HFFc6 (cell line): ENCODE data around the gene DISC1. TPM values are rescaled to one million over a fixed set of nuclear protein-coding genes. Genes with fewer than 3 reads are reported as not detected.

Experiments
- DNase-seq: peaks from one replicate; pipeline ENCODE4 v3.0.0-alpha.2; 2018
- H3K27ac Mint-ChIP-seq: 2 replicates; pipeline ENCODE4 v1.8.0; 2020; ENCODE audit warnings: mild to moderate bottlenecking, mixed read lengths
- H3K27me3 Mint-ChIP-seq: 2 replicates; pipeline ENCODE4 v1.8.0; 2021; ENCODE audit warnings: mild to moderate bottlenecking, moderate library complexity, mixed read lengths; ENCODE audit not compliant: insufficient read depth
- H3K36me3 Mint-ChIP-seq: 2 replicates; pipeline ENCODE4 v1.8.0; 2021; ENCODE audit warnings: low read depth, mixed read lengths
- H3K4me1 Mint-ChIP-seq: 2 replicates; pipeline ENCODE4 v1.8.0; 2020; ENCODE audit warnings: low read depth, mixed read lengths
- H3K4me3 Mint-ChIP-seq: 2 replicates; pipeline ENCODE4 v1.8.0; 2020; ENCODE audit warnings: mild to moderate bottlenecking, moderate library complexity, mixed read lengths
- H3K9me3 Mint-ChIP-seq: 2 replicates; pipeline ENCODE4 v1.8.0; 2020; ENCODE audit warnings: mild to moderate bottlenecking, mixed read lengths
- total RNA-seq, 6 experiments: library from RNA; stranded (reverse); fragmentation: NEBNext Ultra II Directional; extraction: Animal tissue kit (Norgen Biotek cat#: 25700); gene quantifications; 2 replicates in 1 of 6; 3 replicates in 5 of 6; pipeline ENCODE4 v1.2.3, GENCODE V29; 2021
- TF ChIP-seq, protein P1 (sequence below): fragments of 200-600 bp; sonication (generic); IDR thresholded peaks from 2 replicates; pipeline ENCODE4 v1.5.0; 2021; ENCODE audit warnings: antibody characterized with exemption, mild to moderate bottlenecking

DISC1 gene
- total RNA-seq, 6 experiments from 2014 or later = 1.3 to 4.3 (median 1.9) TPM

DNA sequence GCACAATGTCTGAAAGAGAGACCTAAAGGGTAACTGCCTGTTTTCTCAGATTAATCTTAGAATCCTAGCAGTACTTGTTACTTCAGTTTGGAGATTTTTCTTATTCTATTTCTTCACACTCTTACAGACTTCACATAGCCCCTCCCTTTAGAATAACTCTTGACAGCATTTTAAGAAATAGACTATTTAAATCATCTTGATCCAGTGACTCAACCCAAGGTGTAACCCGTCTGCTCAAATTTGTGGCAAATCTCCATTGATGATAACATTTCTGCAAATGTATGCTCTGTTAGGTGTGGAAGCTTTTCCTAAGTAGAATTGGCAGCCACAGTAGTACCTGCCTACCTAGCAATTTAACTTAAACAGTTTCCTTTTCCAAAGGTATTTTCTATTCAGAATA, 391.2 kb downstream of the DISC1 start:
- H3K4me1 Mint-ChIP-seq = peaks cover 6% of the 10 kb centered on the region; the same call in 1 of the 2 replicates
- no peak overlapping the region for H3K27ac Mint-ChIP-seq
- H3K27me3 Mint-ChIP-seq = 0 out of 2 replicates have a peak, but pooled peaks cover 2% of the 10 kb centered on the region
- H3K4me3 Mint-ChIP-seq = no peak overlapping the region
- H3K36me3 Mint-ChIP-seq = peaks cover 6% of the 10 kb centered on the region; the same call in 1 of the 2 replicates
- TF ChIP-seq, protein P1, sequence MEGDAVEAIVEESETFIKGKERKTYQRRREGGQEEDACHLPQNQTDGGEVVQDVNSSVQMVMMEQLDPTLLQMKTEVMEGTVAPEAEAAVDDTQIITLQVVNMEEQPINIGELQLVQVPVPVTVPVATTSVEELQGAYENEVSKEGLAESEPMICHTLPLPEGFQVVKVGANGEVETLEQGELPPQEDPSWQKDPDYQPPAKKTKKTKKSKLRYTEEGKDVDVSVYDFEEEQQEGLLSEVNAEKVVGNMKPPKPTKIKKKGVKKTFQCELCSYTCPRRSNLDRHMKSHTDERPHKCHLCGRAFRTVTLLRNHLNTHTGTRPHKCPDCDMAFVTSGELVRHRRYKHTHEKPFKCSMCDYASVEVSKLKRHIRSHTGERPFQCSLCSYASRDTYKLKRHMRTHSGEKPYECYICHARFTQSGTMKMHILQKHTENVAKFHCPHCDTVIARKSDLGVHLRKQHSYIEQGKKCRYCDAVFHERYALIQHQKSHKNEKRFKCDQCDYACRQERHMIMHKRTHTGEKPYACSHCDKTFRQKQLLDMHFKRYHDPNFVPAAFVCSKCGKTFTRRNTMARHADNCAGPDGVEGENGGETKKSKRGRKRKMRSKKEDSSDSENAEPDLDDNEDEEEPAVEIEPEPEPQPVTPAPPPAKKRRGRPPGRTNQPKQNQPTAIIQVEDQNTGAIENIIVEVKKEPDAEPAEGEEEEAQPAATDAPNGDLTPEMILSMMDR = no peak
- no peaks in the 10 kb centered on the region; the same call in 1 of the 2 replicates for H3K9me3 Mint-ChIP-seq
- no peak for DNase-seq

DNA sequence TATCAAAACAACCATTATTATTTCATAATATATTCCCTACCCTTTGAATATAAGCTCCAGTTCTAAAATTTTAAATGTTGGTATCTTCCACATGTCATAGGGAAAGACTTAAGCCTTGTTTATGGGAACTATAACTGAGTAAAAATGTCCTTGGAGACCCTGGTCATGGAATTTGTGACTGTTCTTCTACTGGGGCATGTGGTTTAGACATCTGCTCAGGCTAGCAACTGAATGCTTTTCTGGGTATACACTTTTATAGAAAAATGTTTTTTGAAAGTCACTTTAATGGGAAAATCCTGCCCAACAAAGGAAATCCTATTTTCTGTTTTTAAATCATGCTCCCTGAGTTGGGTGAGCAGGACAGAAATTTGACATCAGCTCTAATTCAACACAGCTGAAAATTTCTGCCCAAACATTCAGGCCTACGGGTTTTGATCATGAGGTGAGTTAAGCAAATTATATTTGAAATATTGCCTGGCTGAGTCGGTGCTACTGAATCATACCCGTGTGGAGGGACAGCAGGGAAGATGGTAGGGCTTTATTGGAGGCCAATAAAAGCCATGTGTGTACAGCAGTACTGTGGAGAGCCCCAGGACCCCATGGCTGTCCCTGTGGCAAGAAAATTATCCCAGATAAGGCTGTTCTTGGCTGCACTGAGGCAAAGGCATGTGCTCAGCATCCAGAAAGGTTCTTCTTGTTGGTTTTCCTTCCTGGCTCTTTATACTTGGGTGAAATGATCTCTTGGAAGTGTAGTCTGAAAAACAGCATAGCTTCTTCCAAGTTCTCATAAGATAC, 391.8 kb downstream of the DISC1 start:
- Mint-ChIP-seq H3K27me3 (0 out of 2 replicates have a peak, but pooled peaks cover 2% of the 10 kb centered on the region), H3K36me3 (0 out of 2 replicates have a peak, but pooled peaks cover 1% of the 10 kb centered on the region), H3K4me1 (peaks cover 6% of the 10 kb centered on the region; the same call in 1 of the 2 replicates), H3K27ac (no peak overlapping the region), H3K4me3 (no peak overlapping the region), H3K9me3 (no peaks in the 10 kb centered on the region; the same call in 1 of the 2 replicates)
- TF ChIP-seq, protein P1 = no peak
- DNase-seq = no peak

DNA sequence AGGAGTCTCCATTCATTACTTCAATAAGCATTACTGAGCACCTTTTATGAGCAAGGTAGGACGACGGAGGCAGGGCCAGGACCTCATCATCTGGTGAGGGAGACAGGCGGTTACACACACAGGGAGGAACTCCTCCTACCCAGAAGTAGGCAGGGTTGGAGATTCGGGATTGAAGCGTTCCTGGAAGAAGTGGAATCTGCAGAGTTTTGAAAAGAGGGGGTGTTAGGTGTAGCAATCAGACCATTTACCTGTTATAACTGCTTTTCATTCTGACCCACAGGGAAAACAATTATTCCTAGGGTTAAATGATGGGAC, 392.4 kb downstream of the DISC1 start:
- no peak overlapping the region for H3K4me3 Mint-ChIP-seq
- no peak overlapping the region for H3K27ac Mint-ChIP-seq
- no peaks in the 10 kb centered on the region for H3K36me3 Mint-ChIP-seq

DNA sequence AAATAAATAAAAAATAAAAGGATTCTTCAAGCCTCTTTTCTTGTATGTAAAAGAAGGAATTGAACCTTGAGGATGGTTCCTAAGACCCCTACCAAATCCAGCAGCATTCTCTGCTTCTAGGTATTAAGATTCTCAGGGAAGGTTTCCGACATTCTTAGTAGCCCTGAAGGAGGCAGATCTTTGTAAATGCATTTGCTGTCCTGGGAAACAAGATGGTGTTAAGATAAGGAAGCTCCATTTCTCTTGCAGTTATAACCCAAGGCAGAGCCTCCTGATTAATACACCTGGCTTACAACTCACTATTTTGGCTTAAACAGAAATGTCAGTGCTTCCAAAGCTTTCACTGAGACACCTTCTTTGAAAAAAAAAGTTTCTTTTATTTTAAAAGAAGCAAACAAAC, 393.8 kb downstream of the DISC1 start:
- Mint-ChIP-seq H3K27ac (no peak overlapping the region), H3K9me3 (peaks cover 4% of the 10 kb centered on the region), H3K4me1 (peaks cover 6% of the 10 kb centered on the region; the same call in 1 of the 2 replicates), H3K27me3 (0 out of 2 replicates have a peak, but pooled peaks cover 2% of the 10 kb centered on the region), H3K4me3 (no peak overlapping the region), H3K36me3 (no peaks in the 10 kb centered on the region)
- TF ChIP-seq, protein P1 = no peak
- no peak for DNase-seq

More for the DNA sequence above, 392.4 kb downstream of the DISC1 start:
- no peaks in the 10 kb centered on the region; the same call in 1 of the 2 replicates for H3K9me3 Mint-ChIP-seq
- DNase-seq = no peak
- TF ChIP-seq, protein P1 = no peak
- H3K27me3 Mint-ChIP-seq = 0 out of 2 replicates have a peak, but pooled peaks cover 2% of the 10 kb centered on the region
- H3K4me1 Mint-ChIP-seq = peaks cover 6% of the 10 kb centered on the region; the same call in 1 of the 2 replicates

DNA sequence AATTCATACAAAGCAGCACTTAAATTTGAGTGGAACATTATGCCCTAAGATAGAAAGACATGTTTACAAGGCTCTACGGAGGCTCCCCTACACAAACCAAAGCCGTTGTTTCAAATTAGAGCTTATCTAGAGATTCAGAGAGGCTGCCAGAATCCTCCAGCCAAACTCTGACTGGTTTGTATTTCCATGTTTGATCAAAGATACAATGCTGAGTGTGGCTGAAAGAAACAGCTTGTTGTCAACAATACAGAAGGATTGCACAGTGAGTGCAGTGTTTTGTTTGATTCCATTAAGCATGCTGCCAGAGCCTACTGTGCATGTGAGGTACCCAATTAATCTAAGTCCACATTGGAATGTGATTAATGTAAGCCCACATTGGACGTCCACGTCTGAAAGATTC, 402.7 kb downstream of the DISC1 start:
- H3K27ac Mint-ChIP-seq = no peak overlapping the region
- no peaks in the 10 kb centered on the region for H3K4me1 Mint-ChIP-seq
- H3K4me3 Mint-ChIP-seq = no peak overlapping the region
- DNase-seq = no peak
- H3K27me3 Mint-ChIP-seq = peaks cover 1% of the 10 kb centered on the region; the same call in 1 of the 2 replicates
- H3K36me3 Mint-ChIP-seq = no peaks in the 10 kb centered on the region
- peaks cover 4% of the 10 kb centered on the region for H3K9me3 Mint-ChIP-seq
- TF ChIP-seq, protein P1 = no peak
